SU-DHL-6 (cell line): ENCODE data around the gene LRP2BP.

Source experiments
- H2AFZ ChIP-seq: fragments of 200-600 bp; sonication (generic); 2 replicates; pipeline ENCODE4 v1.6.1; 2014; ENCODE audit warnings: low read depth, mild to moderate bottlenecking, moderate library complexity, mixed read lengths, antibody characterized with exemption, low read length; ENCODE audit not compliant: severe bottlenecking
- H3F3A ChIP-seq: fragments of 200-600 bp; shearing (Covaris generic); 2 replicates; pipeline ENCODE4 v1.6.0; 2016; ENCODE audit warnings: antibody characterized with exemption, mild to moderate bottlenecking; ENCODE audit not compliant: insufficient read depth
- H3K27ac ChIP-seq: fragments of 200-600 bp; sonication (generic); 2 replicates; pipeline ENCODE4 v1.5.1; 2016; ENCODE audit warnings: low read depth, mild to moderate bottlenecking, low read length, moderate library complexity, mixed read lengths
- H3K27me3 ChIP-seq: fragments of 200-600 bp; sonication (generic), shearing (Covaris generic); 2 replicates; pipeline ENCODE4 v1.6.0; 2014; ENCODE audit warnings: mild to moderate bottlenecking, low read length
- H3K36me3 ChIP-seq: fragments of 200-600 bp; sonication (generic); 2 replicates; pipeline ENCODE4 v1.6.1; 2014; ENCODE audit warnings: mild to moderate bottlenecking, low read length, mixed read lengths
- H3K4me2 ChIP-seq: fragments of 300-600, 200-600 bp; shearing (Covaris generic), sonication (generic); 2 replicates; pipeline ENCODE4 v1.6.0; 2014; ENCODE audit warnings: low read length, low read depth, mild to moderate bottlenecking; ENCODE audit not compliant: poor library complexity, severe bottlenecking
- H3K4me3 ChIP-seq: fragments of 200-600 bp; sonication (generic); 2 replicates; pipeline ENCODE4 v1.5.1; 2014; ENCODE audit warnings: antibody characterized with exemption, low read length, mild to moderate bottlenecking, mixed read lengths; ENCODE audit not compliant: insufficient read depth, poor library complexity, severe bottlenecking
- H3K79me2 ChIP-seq: fragments of 200-600 bp; sonication (generic); 2 replicates; pipeline ENCODE4 v1.6.1; 2014; ENCODE audit warnings: mild to moderate bottlenecking, low read length, moderate library complexity; ENCODE audit not compliant: insufficient read depth
- H3K9ac ChIP-seq: fragments of 200-600 bp; sonication (generic); 2 replicates; pipeline ENCODE4 v1.7.0; 2014; ENCODE audit warnings: mild to moderate bottlenecking, low read length
- H3K9me2 ChIP-seq: fragments of 200-600 bp; sonication (generic); replicated peaks from 2 replicates; pipeline ENCODE4 v1.6.1; 2014; ENCODE audit warnings: low read length; ENCODE audit not compliant: insufficient read depth
- H3K9me3 ChIP-seq: fragments of 200-600 bp; sonication (generic); 2 replicates; pipeline ENCODE4 v1.6.1; 2014; ENCODE audit warnings: low read length, mixed read lengths; ENCODE audit not compliant: insufficient read depth
- H4K20me1 ChIP-seq: fragments of 200-600 bp; sonication (generic); 2 replicates; pipeline ENCODE4 v1.6.1; 2014; ENCODE audit warnings: low read depth, mild to moderate bottlenecking, antibody characterized with exemption, low read length, moderate library complexity, mixed read lengths
- EZH2phosphoT487 ChIP-seq: fragments of 200-600 bp; sonication (generic), shearing (Covaris generic); conservative IDR thresholded peaks from 2 replicates; pipeline ENCODE4 v1.6.1; 2018; ENCODE audit warnings: mild to moderate bottlenecking, antibody characterized with exemption, low read length, moderate library complexity, mixed read lengths
- TF ChIP-seq, protein P1 (sequence below): fragments of 200-600 bp; sonication (generic); IDR thresholded peaks from one replicate; pipeline ENCODE4 v1.5.1; 2017; ENCODE audit warnings: antibody characterized with exemption, mild to moderate bottlenecking, low read length, moderate library complexity; ENCODE audit not compliant: insufficient read depth, poor library complexity, severe bottlenecking

The LRP2BP gene

DNA sequence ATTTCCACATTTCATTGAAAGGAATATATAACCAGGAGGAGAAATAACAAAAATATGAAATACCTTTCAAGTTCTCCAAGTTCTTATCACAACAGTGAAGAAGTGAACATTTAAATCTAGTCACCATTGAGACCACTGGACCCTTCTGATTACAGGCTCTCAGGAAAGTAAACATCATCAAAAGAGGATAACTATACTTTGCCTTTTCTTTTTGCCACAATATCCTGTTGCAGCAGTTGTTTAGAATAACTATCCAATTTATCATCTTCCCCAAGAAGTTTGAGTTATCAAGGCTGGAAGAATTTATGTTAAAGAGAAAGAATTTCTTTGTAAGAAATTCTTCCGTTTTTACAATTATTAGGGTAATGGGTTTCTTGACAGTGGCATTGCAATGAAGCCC is 3.6 kb downstream of the LRP2BP start:
- peaks cover 25% of the 10 kb centered on the region for H3F3A ChIP-seq
- H3K36me3 ChIP-seq = no peaks in the 10 kb centered on the region
- H3K79me2 ChIP-seq = no peaks in the 10 kb centered on the region
- H4K20me1 ChIP-seq = no peaks in the 10 kb centered on the region
- H3K4me3 ChIP-seq = no peak overlapping the region
- H2AFZ ChIP-seq = no peak overlapping the region
- H3K27me3 ChIP-seq = no peaks in the 10 kb centered on the region
- no peaks in the 10 kb centered on the region for H3K9me2 ChIP-seq
- no peak overlapping the region for H3K27ac ChIP-seq
- no peak for TF ChIP-seq EZH2phosphoT487
- TF ChIP-seq, protein P1, sequence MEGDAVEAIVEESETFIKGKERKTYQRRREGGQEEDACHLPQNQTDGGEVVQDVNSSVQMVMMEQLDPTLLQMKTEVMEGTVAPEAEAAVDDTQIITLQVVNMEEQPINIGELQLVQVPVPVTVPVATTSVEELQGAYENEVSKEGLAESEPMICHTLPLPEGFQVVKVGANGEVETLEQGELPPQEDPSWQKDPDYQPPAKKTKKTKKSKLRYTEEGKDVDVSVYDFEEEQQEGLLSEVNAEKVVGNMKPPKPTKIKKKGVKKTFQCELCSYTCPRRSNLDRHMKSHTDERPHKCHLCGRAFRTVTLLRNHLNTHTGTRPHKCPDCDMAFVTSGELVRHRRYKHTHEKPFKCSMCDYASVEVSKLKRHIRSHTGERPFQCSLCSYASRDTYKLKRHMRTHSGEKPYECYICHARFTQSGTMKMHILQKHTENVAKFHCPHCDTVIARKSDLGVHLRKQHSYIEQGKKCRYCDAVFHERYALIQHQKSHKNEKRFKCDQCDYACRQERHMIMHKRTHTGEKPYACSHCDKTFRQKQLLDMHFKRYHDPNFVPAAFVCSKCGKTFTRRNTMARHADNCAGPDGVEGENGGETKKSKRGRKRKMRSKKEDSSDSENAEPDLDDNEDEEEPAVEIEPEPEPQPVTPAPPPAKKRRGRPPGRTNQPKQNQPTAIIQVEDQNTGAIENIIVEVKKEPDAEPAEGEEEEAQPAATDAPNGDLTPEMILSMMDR = no peak
- H3K9ac ChIP-seq = no peak overlapping the region
- no peak overlapping the region for H3K4me2 ChIP-seq
- H3K9me3 ChIP-seq = no peaks in the 10 kb centered on the region

DNA sequence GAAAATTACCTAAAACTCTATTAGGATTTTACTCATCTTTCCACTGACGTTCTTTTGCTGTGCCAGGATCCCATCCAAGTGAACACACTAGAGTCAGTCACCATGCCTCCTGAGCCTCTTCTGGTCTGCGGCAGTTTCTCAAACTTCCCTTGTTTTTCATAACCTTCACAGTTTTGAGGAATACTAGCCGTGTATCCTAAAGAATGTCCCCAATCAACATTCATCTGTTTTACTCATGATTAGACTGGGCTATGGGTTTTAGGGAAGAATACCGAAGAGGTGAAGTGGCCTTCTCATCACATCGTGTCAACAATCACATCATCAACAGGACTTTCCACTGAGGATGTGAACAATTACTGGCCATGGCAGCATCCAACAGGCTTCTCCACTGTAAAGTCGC is 4.8 kb downstream of the LRP2BP start:
- no peaks in the 10 kb centered on the region for H3K9me2 ChIP-seq
- no peaks in the 10 kb centered on the region for H3K36me3 ChIP-seq
- H3K9ac ChIP-seq = no peak overlapping the region
- no peak overlapping the region for H3K27ac ChIP-seq
- H3K27me3 ChIP-seq = no peaks in the 10 kb centered on the region
- no peak overlapping the region for H2AFZ ChIP-seq
- TF ChIP-seq, protein P1 = no peak
- TF ChIP-seq EZH2phosphoT487 = no peak
- H3F3A ChIP-seq = peaks cover 25% of the 10 kb centered on the region
- H4K20me1 ChIP-seq = no peaks in the 10 kb centered on the region
- no peak overlapping the region for H3K4me2 ChIP-seq
- H3K9me3 ChIP-seq = no peaks in the 10 kb centered on the region
- no peaks in the 10 kb centered on the region for H3K79me2 ChIP-seq
- no peak overlapping the region for H3K4me3 ChIP-seq

DNA sequence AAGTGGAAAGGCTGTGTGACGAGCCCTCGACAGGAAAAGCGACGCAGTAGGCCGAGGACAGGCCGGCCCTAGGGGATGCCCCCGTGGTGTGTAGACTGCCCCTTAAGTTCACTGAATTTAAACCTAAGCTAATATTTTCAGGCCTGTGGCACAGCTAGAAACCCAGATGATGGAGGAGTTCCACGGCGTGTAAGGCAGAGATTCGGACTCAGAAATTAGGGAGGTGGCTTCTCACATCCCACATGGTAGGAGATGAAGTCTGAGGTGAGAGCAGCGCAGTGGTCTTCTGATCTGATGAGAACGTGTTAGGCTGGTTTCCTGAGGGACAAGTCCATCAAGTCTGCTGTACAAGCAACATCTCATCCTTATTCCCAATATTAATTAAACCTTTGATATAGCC is 7.8 kb downstream of the LRP2BP start:
- TF ChIP-seq, protein P1 = no peak
- no peak for TF ChIP-seq EZH2phosphoT487
- Histone ChIP-seq H3K36me3 (no peaks in the 10 kb centered on the region), H2AFZ (no peak overlapping the region), H3F3A (peaks cover 8% of the 10 kb centered on the region; the same call in 1 of the 2 replicates), H3K9me2 (no peaks in the 10 kb centered on the region), H3K27ac (no peak overlapping the region), H3K4me3 (no peak overlapping the region), H3K27me3 (no peaks in the 10 kb centered on the region), H3K9me3 (no peaks in the 10 kb centered on the region), H3K9ac (no peak overlapping the region), H4K20me1 (no peaks in the 10 kb centered on the region), H3K79me2 (no peaks in the 10 kb centered on the region), H3K4me2 (no peak overlapping the region)
